Loucy (cell line): ENCODE data around the gene SNX12.

ENCODE experiments used
- CTCF ChIP-seq: fragments of 200-600 bp; sonication (generic); conservative IDR thresholded peaks from 2 replicates; pipeline ENCODE4 v1.5.1; 2014; ENCODE audit warnings: mild to moderate bottlenecking, antibody characterized with exemption, low read length
- EZH2phosphoT487 ChIP-seq: fragments of 200-600 bp; IDR thresholded peaks from 2 replicates; pipeline ENCODE4 v1.6.1; 2018; ENCODE audit warnings: antibody characterized with exemption, mild to moderate bottlenecking, moderate library complexity, borderline replicate concordance

- TF ChIP-seq CTCF (no peak), EZH2phosphoT487 (no peak)
Observed at GRCh38 chrX:71106427-71106826, 38.3 kb upstream of the SNX12 start, which contains the start of gene CXorf65.
